Fibroblast of upper back skin (primary cell): Measurements from ENCODE around the gene CHST2.
A peak's percentile ranks its signal among the peaks of the same experiment; 100 is the strongest.
"Not testable (repeated sequence)": the region's sequence is repeated elsewhere in the genome, so short reads cannot be mapped to it uniquely, and the experiment has no call there.

ENCODE experiments used
- DNase-seq: peaks from one replicate; pipeline ENCODE4 v3.0.0-alpha.2; 2013

Gene CHST2

GRCh38 chr3:143119009-143119914 lies at the start of gene CHST2:
Gene CHST2 (plus strand): TSS chr3:143119771. CDS start chr3:143120817, 1,046 bp downstream.
- peak; percentile 72 for DNase-seq

- DNase-seq, result peak; percentile 64
Measured at GRCh38 chr3:143070977-143071551, 48.5 kb upstream of the CHST2 start.

GRCh38 chr3:143071776-143072175 lies 47.8 kb upstream of the CHST2 start:
- DNase-seq, result no peak

- not testable (repeated sequence) for DNase-seq
Measured at GRCh38 chr3:143072298-143073020, 47.1 kb upstream of the CHST2 start.

- not testable (repeated sequence) for DNase-seq
Measured at GRCh38 chr3:143073541-143073940, 46.0 kb upstream of the CHST2 start.

GRCh38 chr3:143073983-143074382 lies 45.6 kb upstream of the CHST2 start:
- not testable (repeated sequence) for DNase-seq

- DNase-seq, result peak; percentile 16
Measured at GRCh38 chr3:143078883-143079282, 40.7 kb upstream of the CHST2 start.

- DNase-seq, result no peak
Measured at GRCh38 chr3:143080196-143080595, 39.4 kb upstream of the CHST2 start.

- no peak for DNase-seq
Measured at GRCh38 chr3:143081365-143081764, 38.2 kb upstream of the CHST2 start.

- no peak for DNase-seq
Measured at GRCh38 chr3:143081844-143082778, 37.5 kb upstream of the CHST2 start.

- DNase-seq, result no peak
Measured at GRCh38 chr3:143083781-143084180, 35.8 kb upstream of the CHST2 start.

GRCh38 chr3:143084856-143085731 lies 34.5 kb upstream of the CHST2 start:
- DNase-seq, result peak; percentile 38

- DNase-seq, result no peak
Measured at GRCh38 chr3:143088835-143089234, 30.7 kb upstream of the CHST2 start.

GRCh38 chr3:143089965-143090364 lies 29.6 kb upstream of the CHST2 start:
- no peak for DNase-seq

GRCh38 chr3:143090486-143090885 lies 29.1 kb upstream of the CHST2 start:
- DNase-seq, result no peak

GRCh38 chr3:143090976-143091837 lies 28.4 kb upstream of the CHST2 start:
- DNase-seq, result no peak

GRCh38 chr3:143092191-143092590 lies 27.4 kb upstream of the CHST2 start:
- no peak for DNase-seq

GRCh38 chr3:143095813-143096212 lies 23.8 kb upstream of the CHST2 start:
- DNase-seq, result no peak

GRCh38 chr3:143098032-143098764 lies 21.4 kb upstream of the CHST2 start:
- DNase-seq, result no peak

GRCh38 chr3:143099210-143099609 lies 20.4 kb upstream of the CHST2 start:
- no peak for DNase-seq
